H9 (cell line): ENCODE results near the gene NOS1AP. TPM values are rescaled to one million over a fixed set of nuclear protein-coding genes. Genes with fewer than 3 reads are reported as not detected.

Source experiments
- DNase-seq: peaks from one replicate; pipeline ENCODE4 v3.0.0-alpha.2; 2017
- H2AFZ ChIP-seq: one replicate; pipeline ENCODE4 v1.6.1; 2013; ENCODE audit warnings: mild to moderate bottlenecking, low read length, control low read depth, moderate library complexity
- H2AK5ac ChIP-seq: 2 replicates; pipeline ENCODE4 v1.6.1; 2013; ENCODE audit warnings: low read length, control low read depth, mixed read lengths; ENCODE audit not compliant: insufficient read length
- H2BK120ac ChIP-seq: one replicate; pipeline ENCODE4 v1.6.1; 2013; ENCODE audit warnings: low read depth, mild to moderate bottlenecking, low read length, control low read depth, inconsistent platforms; ENCODE audit not compliant: poor library complexity, severe bottlenecking
- H2BK12ac ChIP-seq: 2 replicates; pipeline ENCODE4 v1.6.1; 2013; ENCODE audit warnings: low read length, control low read depth, mixed read lengths, low read depth; ENCODE audit not compliant: insufficient read length
- H2BK15ac ChIP-seq: 2 replicates; pipeline ENCODE4 v1.6.1; 2013; ENCODE audit warnings: low read depth, low read length, control low read depth
- H2BK20ac ChIP-seq: one replicate; pipeline ENCODE4 v1.6.1; 2013; ENCODE audit warnings: low read depth, mild to moderate bottlenecking, low read length, control low read depth, inconsistent platforms; ENCODE audit not compliant: poor library complexity, severe bottlenecking
- H2BK5ac ChIP-seq: 2 replicates; pipeline ENCODE4 v1.6.1; 2013; ENCODE audit warnings: low read length, control low read depth, mixed read lengths; ENCODE audit not compliant: insufficient read length
- H3K14ac ChIP-seq: 2 replicates; pipeline ENCODE4 v1.6.1; 2013; ENCODE audit warnings: low read length, control low read depth; ENCODE audit not compliant: insufficient read depth
- H3K18ac ChIP-seq: 2 replicates; pipeline ENCODE4 v1.6.1; 2013; ENCODE audit warnings: low read depth, mild to moderate bottlenecking, mixed read lengths, low read length, control low read depth; ENCODE audit not compliant: insufficient read length
- H3K23ac ChIP-seq: 2 replicates; pipeline ENCODE4 v1.6.1; 2013; ENCODE audit warnings: low read length, control low read depth, mixed read lengths, low read depth; ENCODE audit not compliant: insufficient read length
- H3K23me2 ChIP-seq: 2 replicates; pipeline ENCODE4 v1.6.1; 2013; ENCODE audit warnings: low read depth, mild to moderate bottlenecking, mixed read lengths, low read length, control low read depth; ENCODE audit not compliant: insufficient read length, poor library complexity, severe bottlenecking
- H3K27ac ChIP-seq: 2 replicates; pipeline ENCODE4 v1.5.1; 2013; ENCODE audit warnings: low read length, control low read depth, mixed read lengths, low read depth; ENCODE audit not compliant: insufficient read length
- H3K27me3 ChIP-seq: 2 replicates; pipeline ENCODE4 v1.6.1; 2013; ENCODE audit warnings: low read length, control low read depth, inconsistent platforms; ENCODE audit not compliant: insufficient read depth
- H3K4ac ChIP-seq: 2 replicates; pipeline ENCODE4 v1.6.1; 2013; ENCODE audit warnings: low read depth, mild to moderate bottlenecking, control low read depth, inconsistent platforms, low read length, moderate library complexity
- H3K4me1 ChIP-seq: 2 replicates; pipeline ENCODE4 v1.6.1; 2013; ENCODE audit warnings: low read length, control low read depth, inconsistent platforms; ENCODE audit not compliant: insufficient read depth
- H3K4me2 ChIP-seq: 2 replicates; pipeline ENCODE4 v1.6.1; 2013; ENCODE audit warnings: low read length, control low read depth, mixed read lengths; ENCODE audit not compliant: insufficient read length, insufficient read depth
- H3K56ac ChIP-seq: 2 replicates; pipeline ENCODE4 v1.6.1; 2013; ENCODE audit warnings: low read depth, mild to moderate bottlenecking, mixed read lengths, low read length, control low read depth; ENCODE audit not compliant: insufficient read length
- H3K79me1 ChIP-seq: 2 replicates; pipeline ENCODE4 v1.6.1; 2013; ENCODE audit warnings: low read depth, mild to moderate bottlenecking, moderate library complexity, low read length, control low read depth, inconsistent platforms; ENCODE audit not compliant: insufficient read depth, poor library complexity, severe bottlenecking
- H3K79me2 ChIP-seq: 2 replicates; pipeline ENCODE4 v1.6.1; 2013; ENCODE audit warnings: low read length, control low read depth, inconsistent platforms; ENCODE audit not compliant: insufficient read depth
- H3K9ac ChIP-seq: 2 replicates; pipeline ENCODE4 v1.6.1; 2013; ENCODE audit warnings: low read length, control low read depth, mixed read lengths; ENCODE audit not compliant: insufficient read length; ENCODE audit errors: extremely low read depth
- H3K9me3 ChIP-seq: one replicate; pipeline ENCODE4 v1.6.1; 2013; ENCODE audit warnings: low read depth, low read length, inconsistent platforms; ENCODE audit not compliant: control insufficient read depth
- H3T11ph ChIP-seq: one replicate; pipeline ENCODE4 v1.6.1; 2013; ENCODE audit warnings: mild to moderate bottlenecking, low read length, control low read depth, inconsistent platforms
- H4K20me1 ChIP-seq: one replicate; pipeline ENCODE4 v1.6.1; 2013; ENCODE audit not compliant: control insufficient read depth, insufficient read length, insufficient read depth
- H4K5ac ChIP-seq: 2 replicates; pipeline ENCODE4 v1.6.1; 2013; ENCODE audit warnings: low read depth, mild to moderate bottlenecking, mixed read lengths, low read length, control low read depth; ENCODE audit not compliant: insufficient read length
- H4K8ac ChIP-seq: replicated peaks from 2 replicates; pipeline ENCODE4 v1.6.1; 2013; ENCODE audit warnings: low read length, control low read depth, mixed read lengths, low read depth; ENCODE audit not compliant: insufficient read length
- H4K91ac ChIP-seq: 2 replicates; pipeline ENCODE4 v1.6.1; 2013; ENCODE audit warnings: low read depth, mild to moderate bottlenecking, moderate library complexity, mixed read lengths, low read length, control low read depth; ENCODE audit not compliant: insufficient read length
- H3K27ac Mint-ChIP-seq, 3 experiments: 2 replicates in 2 of 3; 3 replicates in 1 of 3; pipeline ENCODE4 v1.8.0; 2020 to 2021; ENCODE audit warnings: mixed read lengths in 3 of 3, mild to moderate bottlenecking in 1 of 3, moderate library complexity in 1 of 3
- H3K27me3 Mint-ChIP-seq: 2 replicates; pipeline ENCODE4 v1.8.0; 2021; ENCODE audit warnings: low read depth, mild to moderate bottlenecking, moderate library complexity, mixed read lengths
- H3K36me3 Mint-ChIP-seq, 3 experiments: 2 replicates in 2 of 3; 3 replicates in 1 of 3; pipeline ENCODE4 v1.8.0; 2020 to 2021; ENCODE audit warnings: low read depth in 3 of 3, mixed read lengths in 3 of 3; ENCODE audit not compliant: insufficient read depth in 1 of 3
- H3K4me1 Mint-ChIP-seq, 2 experiments: 2 replicates each; pipeline ENCODE4 v1.8.0; 2020; ENCODE audit warnings: mixed read lengths in 2 of 2
- H3K4me3 Mint-ChIP-seq, 2 experiments: 2 replicates in 1 of 2; 3 replicates in 1 of 2; pipeline ENCODE4 v1.8.0; 2020 to 2021; ENCODE audit warnings: mild to moderate bottlenecking in 2 of 2, mixed read lengths in 2 of 2, moderate library complexity in 1 of 2
- H3K9me3 Mint-ChIP-seq, 2 experiments: 2 replicates in 1 of 2; 3 replicates in 1 of 2; pipeline ENCODE4 v1.8.0; 2020; ENCODE audit warnings: mild to moderate bottlenecking in 2 of 2, mixed read lengths in 2 of 2, moderate library complexity in 1 of 2
- WGBS: extraction: QIAGEN DNeasy Blood & Tissue Kit; methylation state at CpG from one replicate; pipeline ENCODE4 v1.1.7; 2013; ENCODE audit warnings: missing lambda C conversion rate, low lambda C conversion rate, mixed read lengths; ENCODE audit not compliant: insufficient read length; ENCODE audit errors: extremely low coverage; 5-methylcytosine and 5-hydroxymethylcytosine counted together
- total RNA-seq: library from RNA; stranded (reverse); gene quantifications from 2 replicates; pipeline ENCODE4 v1.2.1, GENCODE V29; 2021
- TF ChIP-seq, protein P1 (sequence below): fragments of 200-600 bp; sonication (generic); conservative IDR thresholded peaks from 3 replicates; pipeline ENCODE4 v1.8.0; 2021; ENCODE audit warnings: antibody characterized with exemption, mild to moderate bottlenecking

The NOS1AP gene
- total RNA-seq, 1 experiment from 2014 or later, result 8.4 TPM

- Mint-ChIP-seq H3K9me3 (no peaks in the 10 kb centered on the region), H3K27me3 (peaks cover 1% of the 10 kb centered on the region; the same call in 1 of the 2 replicates), H3K27ac (no peak overlapping the region), H3K4me1 (peaks cover 80% of the 10 kb centered on the region in 2 experiments), H3K36me3 (no peaks in the 10 kb centered on the region), H3K4me3 (no peak overlapping the region)
- no peak overlapping the region for H3K14ac ChIP-seq
- no CpG with 5 or more reads among the region's 1 CpG for WGBS
- H4K20me1 ChIP-seq, result no peaks in the 10 kb centered on the region
- H2BK12ac ChIP-seq, result no peak overlapping the region
- H3K4me1 ChIP-seq, result peaks cover 35% of the 10 kb centered on the region
- H2AFZ ChIP-seq, result no peak overlapping the region
- H3K18ac ChIP-seq, result no peak overlapping the region
- H4K5ac ChIP-seq, result no peak overlapping the region
- no peak overlapping the region for H3K9ac ChIP-seq
- H3T11ph ChIP-seq, result no peak overlapping the region
- H2AK5ac ChIP-seq, result no peak overlapping the region
- H3K23ac ChIP-seq, result no peak overlapping the region
- H2BK15ac ChIP-seq, result no peak overlapping the region
- H2BK20ac ChIP-seq, result no peak overlapping the region
- H2BK5ac ChIP-seq, result no peak overlapping the region
- H4K8ac ChIP-seq, result no peak overlapping the region
- H3K9me3 ChIP-seq, result no peaks in the 10 kb centered on the region
- no peak for DNase-seq
- no peak overlapping the region for H3K56ac ChIP-seq
- no peaks in the 10 kb centered on the region for H3K27me3 ChIP-seq
- H3K4me2 ChIP-seq, result no peak overlapping the region
- H4K91ac ChIP-seq, result no peak overlapping the region
- H3K79me1 ChIP-seq, result no peaks in the 10 kb centered on the region
- TF ChIP-seq, protein P1, sequence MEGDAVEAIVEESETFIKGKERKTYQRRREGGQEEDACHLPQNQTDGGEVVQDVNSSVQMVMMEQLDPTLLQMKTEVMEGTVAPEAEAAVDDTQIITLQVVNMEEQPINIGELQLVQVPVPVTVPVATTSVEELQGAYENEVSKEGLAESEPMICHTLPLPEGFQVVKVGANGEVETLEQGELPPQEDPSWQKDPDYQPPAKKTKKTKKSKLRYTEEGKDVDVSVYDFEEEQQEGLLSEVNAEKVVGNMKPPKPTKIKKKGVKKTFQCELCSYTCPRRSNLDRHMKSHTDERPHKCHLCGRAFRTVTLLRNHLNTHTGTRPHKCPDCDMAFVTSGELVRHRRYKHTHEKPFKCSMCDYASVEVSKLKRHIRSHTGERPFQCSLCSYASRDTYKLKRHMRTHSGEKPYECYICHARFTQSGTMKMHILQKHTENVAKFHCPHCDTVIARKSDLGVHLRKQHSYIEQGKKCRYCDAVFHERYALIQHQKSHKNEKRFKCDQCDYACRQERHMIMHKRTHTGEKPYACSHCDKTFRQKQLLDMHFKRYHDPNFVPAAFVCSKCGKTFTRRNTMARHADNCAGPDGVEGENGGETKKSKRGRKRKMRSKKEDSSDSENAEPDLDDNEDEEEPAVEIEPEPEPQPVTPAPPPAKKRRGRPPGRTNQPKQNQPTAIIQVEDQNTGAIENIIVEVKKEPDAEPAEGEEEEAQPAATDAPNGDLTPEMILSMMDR, result no peak
- H2BK120ac ChIP-seq, result no peak overlapping the region
- 0 out of 2 replicates have a peak, but pooled peaks cover 3% of the 10 kb centered on the region for H3K79me2 ChIP-seq
- H3K27ac ChIP-seq, result no peak overlapping the region
- H3K23me2 ChIP-seq, result no peaks in the 10 kb centered on the region
- H3K4ac ChIP-seq, result no peak overlapping the region
Measured at GRCh38 chr1:162216604-162217003, 147.1 kb downstream of the NOS1AP start.
